WTC11 (cell line): ENCODE data around the gene NELL1. TPM values are rescaled to one million over a fixed set of nuclear protein-coding genes. Genes with fewer than 3 reads are reported as not detected.

ENCODE experiments used
- ATAC-seq: fragments of 200-7000 bp; cut with Tn5 transposase; 2 replicates; pipeline ENCODE4 v1.10.0; 2021; ENCODE audit warnings: mild to moderate bottlenecking, moderate library complexity
- CTCF ChIA-PET: fragments of 300-600 bp; sonication (Branson Sonifier 250); formaldehyde crosslinking; loops from one replicate; lab custom pipeline; 2021; ENCODE audit warnings: antibody characterized with exemption; lab: Charles Lee
- POLR2A ChIA-PET: fragments of 350-600 bp; sonication (Branson Sonifier 250); formaldehyde crosslinking; loops from one replicate; lab custom pipeline; 2021; ENCODE audit warnings: antibody characterized with exemption; lab: Charles Lee
- DNase-seq: peaks from one replicate; pipeline ENCODE4 v3.0.0; 2021; ENCODE audit warnings: low spot score
- H3K27ac Mint-ChIP-seq: 2 replicates; pipeline ENCODE4 v1.8.0; 2021; ENCODE audit warnings: mixed read lengths
- H3K27me3 Mint-ChIP-seq: 2 replicates; pipeline ENCODE4 v1.8.0; 2021; ENCODE audit warnings: low read depth, mild to moderate bottlenecking, moderate library complexity, mixed read lengths
- H3K36me3 Mint-ChIP-seq: 2 replicates; pipeline ENCODE4 v1.8.0; 2021; ENCODE audit warnings: mixed read lengths
- H3K4me1 Mint-ChIP-seq: 2 replicates; pipeline ENCODE4 v1.8.0; 2022; ENCODE audit warnings: mixed read lengths
- H3K4me3 Mint-ChIP-seq: 2 replicates; pipeline ENCODE4 v1.8.0; 2021; ENCODE audit warnings: mild to moderate bottlenecking, moderate library complexity, mixed read lengths
- H3K9me3 Mint-ChIP-seq: 2 replicates; pipeline ENCODE4 v1.8.0; 2021; ENCODE audit warnings: mixed read lengths
- ATF1 ChIP-seq: sonication (generic); formaldehyde crosslinking; IDR thresholded peaks from 2 replicates; pipeline ENCODE4 v1.8.1; 2023; ENCODE audit warnings: mild to moderate bottlenecking, moderate library complexity, missing genetic modification reagents
- E2F4 ChIP-seq: sonication (generic); formaldehyde crosslinking; IDR thresholded peaks from 2 replicates; pipeline ENCODE4 v1.8.1; 2022; ENCODE audit warnings: low read depth, mild to moderate bottlenecking, moderate library complexity, missing genetic modification reagents, borderline replicate concordance
- E2F5 ChIP-seq: sonication (generic); formaldehyde crosslinking; IDR thresholded peaks from 2 replicates; pipeline ENCODE4 v1.8.1; 2022; ENCODE audit warnings: mild to moderate bottlenecking, moderate library complexity, missing genetic modification reagents
- HMGXB4 ChIP-seq: sonication (generic); formaldehyde crosslinking; IDR thresholded peaks from 2 replicates; pipeline ENCODE4 v1.8.1; 2023; ENCODE audit warnings: mild to moderate bottlenecking, moderate library complexity, missing genetic modification reagents
- MXD4 ChIP-seq: fragments of 250-450 bp; sonication (Bioruptor Pico); IDR thresholded peaks from 2 replicates; pipeline ENCODE4 v1.8.0; 2021; ENCODE audit warnings: mild to moderate bottlenecking, moderate library complexity, borderline replicate concordance
- RELA ChIP-seq: sonication (generic); formaldehyde crosslinking; IDR thresholded peaks from 2 replicates; pipeline ENCODE4 v1.8.1; 2022; ENCODE audit warnings: missing genetic modification reagents, mild to moderate bottlenecking, borderline replicate concordance
- RORB ChIP-seq: fragments of 250-450 bp; sonication (Bioruptor Pico); IDR thresholded peaks from 2 replicates; pipeline ENCODE4 v1.9.0; 2021; ENCODE audit warnings: mild to moderate bottlenecking
- SOX15 ChIP-seq: fragments of 250-450 bp; sonication (Bioruptor Pico); IDR thresholded peaks from 2 replicates; pipeline ENCODE4 v1.9.0; 2021; ENCODE audit warnings: mild to moderate bottlenecking
- SP1 ChIP-seq: sonication (generic); formaldehyde crosslinking; conservative IDR thresholded peaks from 2 replicates; pipeline ENCODE4 v1.8.1; 2022; ENCODE audit warnings: missing genetic modification reagents
- TCF7 ChIP-seq: sonication (generic); formaldehyde crosslinking; IDR thresholded peaks from 2 replicates; pipeline ENCODE4 v1.8.0; 2022; ENCODE audit warnings: mild to moderate bottlenecking, low read depth, missing genetic modification reagents, moderate library complexity
- ZNF121 ChIP-seq: sonication (generic); formaldehyde crosslinking; IDR thresholded peaks from 2 replicates; pipeline ENCODE4 v1.8.0; 2023; ENCODE audit warnings: missing genetic modification reagents
- ZNF396 ChIP-seq: fragments of 250-450 bp; sonication (Bioruptor Pico); IDR thresholded peaks from 2 replicates; pipeline ENCODE4 v1.8.0; 2021; ENCODE audit warnings: mild to moderate bottlenecking, moderate library complexity, borderline replicate concordance
- total RNA-seq: library from RNA; stranded (reverse); gene quantifications from 3 replicates; pipeline ENCODE4 v1.2.3, GENCODE V29; 2021
- TF ChIP-seq, protein P1 (sequence below): sonication (generic); formaldehyde crosslinking; IDR thresholded peaks from 2 replicates; pipeline ENCODE4 v1.8.1; 2022; ENCODE audit warnings: mild to moderate bottlenecking, missing genetic modification reagents, moderate library complexity, borderline replicate concordance
- TF ChIP-seq, protein P2 (sequence below): sonication (generic); formaldehyde crosslinking; IDR thresholded peaks from 2 replicates; pipeline ENCODE4 v1.8.0; 2023; ENCODE audit warnings: missing genetic modification reagents, mild to moderate bottlenecking, borderline replicate concordance
- TF ChIP-seq, protein P3 (sequence below): fragments of 250-450 bp; sonication (Bioruptor Pico); IDR thresholded peaks from 2 replicates; pipeline ENCODE4 v1.9.0; 2021; ENCODE audit warnings: moderate library complexity, mild to moderate bottlenecking, inconsistent platforms, borderline replicate concordance
- TF ChIP-seq, protein P4 (sequence below): sonication (generic); formaldehyde crosslinking; conservative IDR thresholded peaks from 2 replicates; pipeline ENCODE4 v1.8.1; 2023; ENCODE audit warnings: mild to moderate bottlenecking, low read depth, missing genetic modification reagents, moderate library complexity
- TF ChIP-seq, protein P5 (sequence below): sonication (generic); formaldehyde crosslinking; IDR thresholded peaks from 2 replicates; pipeline ENCODE4 v1.8.1; 2023; ENCODE audit warnings: mild to moderate bottlenecking, missing genetic modification reagents, borderline replicate concordance
- TF ChIP-seq, protein P6 (sequence below): sonication (generic); formaldehyde crosslinking; IDR thresholded peaks from 2 replicates; pipeline ENCODE4 v1.8.1; 2023; ENCODE audit warnings: mild to moderate bottlenecking, missing genetic modification reagents, moderate library complexity

The NELL1 gene
- total RNA-seq, 1 experiment from 2014 or later = 1.8 TPM

GRCh38 chr11:20627026-20627425 is 42.4 kb upstream of the NELL1 start:
- Mint-ChIP-seq H3K9me3 (peaks cover 3% of the 10 kb centered on the region; the same call in 1 of the 2 replicates), H3K4me3 (no peak overlapping the region), H3K4me1 (peaks cover 23% of the 10 kb centered on the region), H3K27me3 (peaks cover 8% of the 10 kb centered on the region), H3K36me3 (peaks cover 3% of the 10 kb centered on the region; the same call in 1 of the 2 replicates), H3K27ac (no peak overlapping the region)
- DNase-seq (no peak), ATAC-seq (no peak)
- ChIA-PET CTCF (interaction anchor here (2.2 kb wide), 1 partner anchor 17 kb away, joined by 7 read pairs; no protein-coding TSS in a partner anchor), POLR2A (no interaction called here)
- no peak for TF ChIP-seq E2F5
- TF ChIP-seq, protein P1, sequence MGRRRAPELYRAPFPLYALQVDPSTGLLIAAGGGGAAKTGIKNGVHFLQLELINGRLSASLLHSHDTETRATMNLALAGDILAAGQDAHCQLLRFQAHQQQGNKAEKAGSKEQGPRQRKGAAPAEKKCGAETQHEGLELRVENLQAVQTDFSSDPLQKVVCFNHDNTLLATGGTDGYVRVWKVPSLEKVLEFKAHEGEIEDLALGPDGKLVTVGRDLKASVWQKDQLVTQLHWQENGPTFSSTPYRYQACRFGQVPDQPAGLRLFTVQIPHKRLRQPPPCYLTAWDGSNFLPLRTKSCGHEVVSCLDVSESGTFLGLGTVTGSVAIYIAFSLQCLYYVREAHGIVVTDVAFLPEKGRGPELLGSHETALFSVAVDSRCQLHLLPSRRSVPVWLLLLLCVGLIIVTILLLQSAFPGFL (CRISPR knock-in tag) = no peak
- TF ChIP-seq ATF1 (CRISPR knock-in tag) = no peak
- TF ChIP-seq SOX15 (CRISPR knock-in tag) = no peak
- TF ChIP-seq, protein P2, sequence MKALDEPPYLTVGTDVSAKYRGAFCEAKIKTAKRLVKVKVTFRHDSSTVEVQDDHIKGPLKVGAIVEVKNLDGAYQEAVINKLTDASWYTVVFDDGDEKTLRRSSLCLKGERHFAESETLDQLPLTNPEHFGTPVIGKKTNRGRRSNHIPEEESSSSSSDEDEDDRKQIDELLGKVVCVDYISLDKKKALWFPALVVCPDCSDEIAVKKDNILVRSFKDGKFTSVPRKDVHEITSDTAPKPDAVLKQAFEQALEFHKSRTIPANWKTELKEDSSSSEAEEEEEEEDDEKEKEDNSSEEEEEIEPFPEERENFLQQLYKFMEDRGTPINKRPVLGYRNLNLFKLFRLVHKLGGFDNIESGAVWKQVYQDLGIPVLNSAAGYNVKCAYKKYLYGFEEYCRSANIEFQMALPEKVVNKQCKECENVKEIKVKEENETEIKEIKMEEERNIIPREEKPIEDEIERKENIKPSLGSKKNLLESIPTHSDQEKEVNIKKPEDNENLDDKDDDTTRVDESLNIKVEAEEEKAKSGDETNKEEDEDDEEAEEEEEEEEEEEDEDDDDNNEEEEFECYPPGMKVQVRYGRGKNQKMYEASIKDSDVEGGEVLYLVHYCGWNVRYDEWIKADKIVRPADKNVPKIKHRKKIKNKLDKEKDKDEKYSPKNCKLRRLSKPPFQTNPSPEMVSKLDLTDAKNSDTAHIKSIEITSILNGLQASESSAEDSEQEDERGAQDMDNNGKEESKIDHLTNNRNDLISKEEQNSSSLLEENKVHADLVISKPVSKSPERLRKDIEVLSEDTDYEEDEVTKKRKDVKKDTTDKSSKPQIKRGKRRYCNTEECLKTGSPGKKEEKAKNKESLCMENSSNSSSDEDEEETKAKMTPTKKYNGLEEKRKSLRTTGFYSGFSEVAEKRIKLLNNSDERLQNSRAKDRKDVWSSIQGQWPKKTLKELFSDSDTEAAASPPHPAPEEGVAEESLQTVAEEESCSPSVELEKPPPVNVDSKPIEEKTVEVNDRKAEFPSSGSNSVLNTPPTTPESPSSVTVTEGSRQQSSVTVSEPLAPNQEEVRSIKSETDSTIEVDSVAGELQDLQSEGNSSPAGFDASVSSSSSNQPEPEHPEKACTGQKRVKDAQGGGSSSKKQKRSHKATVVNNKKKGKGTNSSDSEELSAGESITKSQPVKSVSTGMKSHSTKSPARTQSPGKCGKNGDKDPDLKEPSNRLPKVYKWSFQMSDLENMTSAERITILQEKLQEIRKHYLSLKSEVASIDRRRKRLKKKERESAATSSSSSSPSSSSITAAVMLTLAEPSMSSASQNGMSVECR (CRISPR knock-in tag) = no peak
- TF ChIP-seq RORB (CRISPR knock-in tag) = no peak
- no peak for TF ChIP-seq SP1 (CRISPR knock-in tag)
- no peak for TF ChIP-seq HMGXB4
- no peak for TF ChIP-seq E2F4
- TF ChIP-seq, protein P3, sequence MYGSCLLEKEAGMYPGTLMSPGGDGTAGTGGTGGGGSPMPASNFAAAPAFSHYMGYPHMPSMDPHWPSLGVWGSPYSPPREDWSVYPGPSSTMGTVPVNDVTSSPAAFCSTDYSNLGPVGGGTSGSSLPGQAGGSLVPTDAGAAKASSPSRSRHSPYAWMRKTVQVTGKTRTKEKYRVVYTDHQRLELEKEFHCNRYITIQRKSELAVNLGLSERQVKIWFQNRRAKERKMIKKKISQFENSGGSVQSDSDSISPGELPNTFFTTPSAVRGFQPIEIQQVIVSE (CRISPR knock-in tag) = no peak
- TF ChIP-seq MXD4 (CRISPR knock-in tag) = no peak
- TF ChIP-seq, protein P4, sequence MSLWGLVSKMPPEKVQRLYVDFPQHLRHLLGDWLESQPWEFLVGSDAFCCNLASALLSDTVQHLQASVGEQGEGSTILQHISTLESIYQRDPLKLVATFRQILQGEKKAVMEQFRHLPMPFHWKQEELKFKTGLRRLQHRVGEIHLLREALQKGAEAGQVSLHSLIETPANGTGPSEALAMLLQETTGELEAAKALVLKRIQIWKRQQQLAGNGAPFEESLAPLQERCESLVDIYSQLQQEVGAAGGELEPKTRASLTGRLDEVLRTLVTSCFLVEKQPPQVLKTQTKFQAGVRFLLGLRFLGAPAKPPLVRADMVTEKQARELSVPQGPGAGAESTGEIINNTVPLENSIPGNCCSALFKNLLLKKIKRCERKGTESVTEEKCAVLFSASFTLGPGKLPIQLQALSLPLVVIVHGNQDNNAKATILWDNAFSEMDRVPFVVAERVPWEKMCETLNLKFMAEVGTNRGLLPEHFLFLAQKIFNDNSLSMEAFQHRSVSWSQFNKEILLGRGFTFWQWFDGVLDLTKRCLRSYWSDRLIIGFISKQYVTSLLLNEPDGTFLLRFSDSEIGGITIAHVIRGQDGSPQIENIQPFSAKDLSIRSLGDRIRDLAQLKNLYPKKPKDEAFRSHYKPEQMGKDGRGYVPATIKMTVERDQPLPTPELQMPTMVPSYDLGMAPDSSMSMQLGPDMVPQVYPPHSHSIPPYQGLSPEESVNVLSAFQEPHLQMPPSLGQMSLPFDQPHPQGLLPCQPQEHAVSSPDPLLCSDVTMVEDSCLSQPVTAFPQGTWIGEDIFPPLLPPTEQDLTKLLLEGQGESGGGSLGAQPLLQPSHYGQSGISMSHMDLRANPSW (CRISPR knock-in tag) = no peak
- TF ChIP-seq, protein P5, sequence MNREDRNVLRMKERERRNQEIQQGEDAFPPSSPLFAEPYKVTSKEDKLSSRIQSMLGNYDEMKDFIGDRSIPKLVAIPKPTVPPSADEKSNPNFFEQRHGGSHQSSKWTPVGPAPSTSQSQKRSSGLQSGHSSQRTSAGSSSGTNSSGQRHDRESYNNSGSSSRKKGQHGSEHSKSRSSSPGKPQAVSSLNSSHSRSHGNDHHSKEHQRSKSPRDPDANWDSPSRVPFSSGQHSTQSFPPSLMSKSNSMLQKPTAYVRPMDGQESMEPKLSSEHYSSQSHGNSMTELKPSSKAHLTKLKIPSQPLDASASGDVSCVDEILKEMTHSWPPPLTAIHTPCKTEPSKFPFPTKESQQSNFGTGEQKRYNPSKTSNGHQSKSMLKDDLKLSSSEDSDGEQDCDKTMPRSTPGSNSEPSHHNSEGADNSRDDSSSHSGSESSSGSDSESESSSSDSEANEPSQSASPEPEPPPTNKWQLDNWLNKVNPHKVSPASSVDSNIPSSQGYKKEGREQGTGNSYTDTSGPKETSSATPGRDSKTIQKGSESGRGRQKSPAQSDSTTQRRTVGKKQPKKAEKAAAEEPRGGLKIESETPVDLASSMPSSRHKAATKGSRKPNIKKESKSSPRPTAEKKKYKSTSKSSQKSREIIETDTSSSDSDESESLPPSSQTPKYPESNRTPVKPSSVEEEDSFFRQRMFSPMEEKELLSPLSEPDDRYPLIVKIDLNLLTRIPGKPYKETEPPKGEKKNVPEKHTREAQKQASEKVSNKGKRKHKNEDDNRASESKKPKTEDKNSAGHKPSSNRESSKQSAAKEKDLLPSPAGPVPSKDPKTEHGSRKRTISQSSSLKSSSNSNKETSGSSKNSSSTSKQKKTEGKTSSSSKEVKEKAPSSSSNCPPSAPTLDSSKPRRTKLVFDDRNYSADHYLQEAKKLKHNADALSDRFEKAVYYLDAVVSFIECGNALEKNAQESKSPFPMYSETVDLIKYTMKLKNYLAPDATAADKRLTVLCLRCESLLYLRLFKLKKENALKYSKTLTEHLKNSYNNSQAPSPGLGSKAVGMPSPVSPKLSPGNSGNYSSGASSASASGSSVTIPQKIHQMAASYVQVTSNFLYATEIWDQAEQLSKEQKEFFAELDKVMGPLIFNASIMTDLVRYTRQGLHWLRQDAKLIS (CRISPR knock-in tag) = no peak
- no peak for TF ChIP-seq RELA
- TF ChIP-seq ZNF396 = no peak
- no peak for TF ChIP-seq TCF7
- TF ChIP-seq ZNF121 (CRISPR knock-in tag) = no peak
- TF ChIP-seq, protein P6, sequence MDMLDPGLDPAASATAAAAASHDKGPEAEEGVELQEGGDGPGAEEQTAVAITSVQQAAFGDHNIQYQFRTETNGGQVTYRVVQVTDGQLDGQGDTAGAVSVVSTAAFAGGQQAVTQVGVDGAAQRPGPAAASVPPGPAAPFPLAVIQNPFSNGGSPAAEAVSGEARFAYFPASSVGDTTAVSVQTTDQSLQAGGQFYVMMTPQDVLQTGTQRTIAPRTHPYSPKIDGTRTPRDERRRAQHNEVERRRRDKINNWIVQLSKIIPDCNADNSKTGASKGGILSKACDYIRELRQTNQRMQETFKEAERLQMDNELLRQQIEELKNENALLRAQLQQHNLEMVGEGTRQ = no peak
